Gastrocnemius medialis (tissue), 4 donors: ENCODE results near the gene KCTD16. TPM values are rescaled to one million over a fixed set of nuclear protein-coding genes. Genes with fewer than 3 reads are reported as not detected.

Experiments used
- ATAC-seq, 2 donors: fragments of 150-250 bp; one replicate each; pipeline ENCODE4 v1.9.1; 2016
- DNase-seq, 2 donors: peaks; one replicate each; pipeline ENCODE4 v3.0.0-alpha.2; 2019
- H3K27ac ChIP-seq, 4 donors: fragments of 200-600 bp; sonication (generic); 1 replicate in 1 of 4; 2 replicates in 3 of 4; pipeline ENCODE4 v1.5.1; 2016 to 2018; ENCODE audit warnings: mild to moderate bottlenecking in 2 of 4, moderate library complexity in 1 of 4
- H3K27me3 ChIP-seq, 3 donors: fragments of 200-600 bp; sonication (generic) in 2 of 3; 1 replicate in 1 of 3; 2 replicates in 2 of 3; pipeline versions ENCODE4 v1.5.1 to v1.6.0; 2016 to 2019; ENCODE audit warnings: mild to moderate bottlenecking in 1 of 3, moderate library complexity in 1 of 3
- H3K36me3 ChIP-seq, 2 donors: fragments of 200-600 bp; sonication (generic) in 1 of 2; one replicate each; pipeline ENCODE4 v1.5.1; 2017 to 2018
- H3K4me1 ChIP-seq, 2 donors: fragments of 200-600 bp; sonication (generic) in 1 of 2; one replicate each; pipeline ENCODE4 v1.5.1; 2016 to 2017; ENCODE audit warnings: mild to moderate bottlenecking in 2 of 2
- H3K4me3 ChIP-seq, 4 donors: fragments of 200-600 bp; sonication (generic) in 3 of 4; 1 replicate in 1 of 4; 2 replicates in 3 of 4; pipeline ENCODE4 v1.5.1; 2016 to 2019; ENCODE audit warnings: mild to moderate bottlenecking in 2 of 4
- H3K9me3 ChIP-seq, 3 donors: fragments of 200-600 bp; sonication (generic) in 2 of 3; 1 replicate in 1 of 3; 2 replicates in 2 of 3; pipeline ENCODE4 v1.5.1; 2016 to 2019
- CTCF ChIP-seq, 5 experiments: fragments of 450-650 bp in 3 of 5; fragments of 200-600 bp in 2 of 5; sonication (generic) in 2 of 5; IDR thresholded peaks in 4 of 5; conservative IDR thresholded peaks in 1 of 5; 1 replicate in 4 of 5; 2 replicates in 1 of 5; pipeline ENCODE4 v1.5.1; 2016 to 2019; ENCODE audit warnings: antibody characterized with exemption in 5 of 5, mild to moderate bottlenecking in 3 of 5, moderate library complexity in 3 of 5
- POLR2A ChIP-seq, 2 donors: fragments of 450-650 bp; IDR thresholded peaks; one replicate each; pipeline ENCODE4 v1.6.1; 2017; ENCODE audit warnings: antibody characterized with exemption in 2 of 2, mild to moderate bottlenecking in 2 of 2, moderate library complexity in 2 of 2
- in situ Hi-C, 4 donors: fragments of 200-750 bp; cut with MboI; loops; one replicate each; pipeline versions ENCODE4 v1.15.0 to v1.8.0; 2017; ENCODE audit warnings: low sequenced_read_pairs in 4 of 4
- intact Hi-C: fragments of 100-400 bp; cut with DNase I; formaldehyde crosslinking; loops from one replicate; pipeline ENCODE4 v1.15.1; 2023; ENCODE audit warnings: low total_unique reads
- total RNA-seq, 4 donors: library from RNA; depleted of rRNA; stranded (reverse); fragments of >200 nt; gene quantifications; one replicate each; pipeline versions ENCODE4 v1.1.0 to v1.2.3, GENCODE V29; 2016

Gene KCTD16
- total RNA-seq, 4 donors from 2014 or later: 0.02 TPM; not detected in 3

- in situ Hi-C loops: no loop called here
Observed at GRCh38 chr5:144260121-144260520, 89.4 kb downstream of the KCTD16 start.

GRCh38 chr5:144265643-144266247 lies 95.1 kb downstream of the KCTD16 start:
- no peak for TF ChIP-seq CTCF (IDR thresholded peaks at IDR 0.05 in 4 of 5, conservative IDR thresholded peaks at IDR 0.05 in 1 of 5)
- no peak for TF ChIP-seq POLR2A (IDR thresholded peaks at IDR 0.05)
- Histone ChIP-seq H3K36me3 (no peaks in the 10 kb centered on the region), H3K27ac (no peak overlapping the region), H3K4me3 (no peak overlapping the region), H3K9me3 (no peaks in the 10 kb centered on the region), H3K4me1 (no peaks in the 10 kb centered on the region), H3K27me3 (no peaks in the 10 kb centered on the region)
- intact Hi-C loops: no loop called here
- DNase-seq (no peak), ATAC-seq (no peak)
- in situ Hi-C loops: no loop called here

More at GRCh38 chr5:144260121-144260520, 89.4 kb downstream of the KCTD16 start:
- Histone ChIP-seq H3K9me3 (no peaks in the 10 kb centered on the region), H3K36me3 (no peaks in the 10 kb centered on the region), H3K4me1 (no peaks in the 10 kb centered on the region), H3K27me3 (no peaks in the 10 kb centered on the region), H3K4me3 (no peak overlapping the region), H3K27ac (no peak overlapping the region)
- DNase-seq (no peak), ATAC-seq (no peak)
- intact Hi-C loops: no loop called here
- TF ChIP-seq CTCF (IDR thresholded peaks at IDR 0.05 in 4 of 5, conservative IDR thresholded peaks at IDR 0.05 in 1 of 5) (no peak), POLR2A (IDR thresholded peaks at IDR 0.05) (no peak)

- no peaks in the 10 kb centered on the region for H3K4me1 ChIP-seq
Observed at GRCh38 chr5:144267961-144268513, 97.4 kb downstream of the KCTD16 start.

GRCh38 chr5:144273232-144274027 lies 102.8 kb downstream of the KCTD16 start:
- H3K4me3 ChIP-seq: no peak overlapping the region
- no peak for TF ChIP-seq POLR2A (IDR thresholded peaks at IDR 0.05)
- no peak for TF ChIP-seq CTCF (IDR thresholded peaks at IDR 0.05 in 4 of 5, conservative IDR thresholded peaks at IDR 0.05 in 1 of 5)
- DNase-seq (no peak), ATAC-seq (no peak)
- in situ Hi-C loops: no loop called here
- peaks cover 0 to 4% (median 0%) of the 10 kb centered on the region in 3 donors for H3K9me3 ChIP-seq
- H3K36me3 ChIP-seq: no peaks in the 10 kb centered on the region
- no peaks in the 10 kb centered on the region for H3K27me3 ChIP-seq
- intact Hi-C loops: no loop called here
- H3K4me1 ChIP-seq: no peaks in the 10 kb centered on the region
- no peak overlapping the region for H3K27ac ChIP-seq

More at GRCh38 chr5:144267961-144268513, 97.4 kb downstream of the KCTD16 start:
- in situ Hi-C loops (no loop called here), intact Hi-C loops (no loop called here)
- DNase-seq (no peak), ATAC-seq (no peak)
- H3K4me3 ChIP-seq: no peak overlapping the region
- peaks cover 0 to 4% (median 0%) of the 10 kb centered on the region in 3 donors for H3K9me3 ChIP-seq
- no peak overlapping the region for H3K27ac ChIP-seq
- no peaks in the 10 kb centered on the region for H3K36me3 ChIP-seq
- no peaks in the 10 kb centered on the region for H3K27me3 ChIP-seq
- TF ChIP-seq CTCF (IDR thresholded peaks at IDR 0.05 in 4 of 5, conservative IDR thresholded peaks at IDR 0.05 in 1 of 5) (no peak), POLR2A (IDR thresholded peaks at IDR 0.05) (no peak)
